ENCODE measurements around the gene OXNAD1.

Gene OXNAD1

GRCh38 chr3:16325850-16326249 lies 60.8 kb downstream of the OXNAD1 start:
- Histone ChIP-seq H3K9me3 (ENCODE audit: control insufficient read depth, insufficient read depth, low read length) (no peaks in the 10 kb centered on the region), H3K36me3 (ENCODE audit: control insufficient read depth, insufficient read depth, low read length) (peaks cover 10% of the 10 kb centered on the region), H3K27me3 (ENCODE audit: control insufficient read depth, insufficient read depth, low read length) (no peaks in the 10 kb centered on the region), H3K4me3 (ENCODE audit: low read depth, low read length) (no peak overlapping the region), H3K4me1 (ENCODE audit: control insufficient read depth, insufficient read depth, low read length) (no peaks in the 10 kb centered on the region), H3K9ac (ENCODE audit: low read depth, low read length) (no peak overlapping the region)

GRCh38 chr3:16326724-16327349 lies 61.8 kb downstream of the OXNAD1 start:
- no peak overlapping the region for H3K9ac ChIP-seq (ENCODE audit: low read depth, low read length)
- H3K4me3 ChIP-seq (ENCODE audit: low read depth, low read length) = no peak overlapping the region
- no peaks in the 10 kb centered on the region for H3K9me3 ChIP-seq (ENCODE audit: control insufficient read depth, insufficient read depth, low read length)
- H3K27me3 ChIP-seq (ENCODE audit: control insufficient read depth, insufficient read depth, low read length) = no peaks in the 10 kb centered on the region
- H3K4me1 ChIP-seq (ENCODE audit: control insufficient read depth, insufficient read depth, low read length) = no peaks in the 10 kb centered on the region
- peaks cover 8% of the 10 kb centered on the region for H3K36me3 ChIP-seq (ENCODE audit: control insufficient read depth, insufficient read depth, low read length)

GRCh38 chr3:16328124-16328523 lies 63.1 kb downstream of the OXNAD1 start:
- Histone ChIP-seq H3K36me3 (ENCODE audit: control insufficient read depth, insufficient read depth, low read length) (no peaks in the 10 kb centered on the region), H3K9ac (ENCODE audit: low read depth, low read length) (no peak overlapping the region), H3K27me3 (ENCODE audit: control insufficient read depth, insufficient read depth, low read length) (no peaks in the 10 kb centered on the region), H3K9me3 (ENCODE audit: control insufficient read depth, insufficient read depth, low read length) (no peaks in the 10 kb centered on the region), H3K4me3 (ENCODE audit: low read depth, low read length) (no peak overlapping the region), H3K4me1 (ENCODE audit: control insufficient read depth, insufficient read depth, low read length) (no peaks in the 10 kb centered on the region)

- no peaks in the 10 kb centered on the region for H3K4me1 ChIP-seq (ENCODE audit: control insufficient read depth, insufficient read depth, low read length)
- no peaks in the 10 kb centered on the region for H3K9me3 ChIP-seq (ENCODE audit: control insufficient read depth, insufficient read depth, low read length)
- no peaks in the 10 kb centered on the region for H3K27me3 ChIP-seq (ENCODE audit: control insufficient read depth, insufficient read depth, low read length)
- H3K36me3 ChIP-seq (ENCODE audit: control insufficient read depth, insufficient read depth, low read length) = no peaks in the 10 kb centered on the region
- H3K9ac ChIP-seq (ENCODE audit: low read depth, low read length) = no peak overlapping the region
- no peak overlapping the region for H3K4me3 ChIP-seq (ENCODE audit: low read depth, low read length)
Measured at GRCh38 chr3:16329036-16329825, 64.2 kb downstream of the OXNAD1 start.

- Histone ChIP-seq H3K36me3 (ENCODE audit: control insufficient read depth, insufficient read depth, low read length) (no peaks in the 10 kb centered on the region), H3K4me3 (ENCODE audit: low read depth, low read length) (no peak overlapping the region)
Measured at GRCh38 chr3:16329826-16330129, 64.8 kb downstream of the OXNAD1 start.

GRCh38 chr3:16330351-16330750 lies 65.3 kb downstream of the OXNAD1 start:
- no peaks in the 10 kb centered on the region for H3K4me1 ChIP-seq (ENCODE audit: control insufficient read depth, insufficient read depth, low read length)
- H3K27me3 ChIP-seq (ENCODE audit: control insufficient read depth, insufficient read depth, low read length) = no peaks in the 10 kb centered on the region
- H3K9me3 ChIP-seq (ENCODE audit: control insufficient read depth, insufficient read depth, low read length) = no peaks in the 10 kb centered on the region
- no peak overlapping the region for H3K9ac ChIP-seq (ENCODE audit: low read depth, low read length)
- H3K4me3 ChIP-seq (ENCODE audit: low read depth, low read length) = no peak overlapping the region
- H3K36me3 ChIP-seq (ENCODE audit: control insufficient read depth, insufficient read depth, low read length) = no peaks in the 10 kb centered on the region

More at GRCh38 chr3:16329826-16330129, 64.8 kb downstream of the OXNAD1 start:
- Histone ChIP-seq H3K27me3 (ENCODE audit: control insufficient read depth, insufficient read depth, low read length) (no peaks in the 10 kb centered on the region), H3K4me1 (ENCODE audit: control insufficient read depth, insufficient read depth, low read length) (no peaks in the 10 kb centered on the region), H3K9me3 (ENCODE audit: control insufficient read depth, insufficient read depth, low read length) (no peaks in the 10 kb centered on the region), H3K9ac (ENCODE audit: low read depth, low read length) (no peak overlapping the region)

- no peaks in the 10 kb centered on the region for H3K36me3 ChIP-seq (ENCODE audit: control insufficient read depth, insufficient read depth, low read length)
- H3K27me3 ChIP-seq (ENCODE audit: control insufficient read depth, insufficient read depth, low read length) = no peaks in the 10 kb centered on the region
- no peaks in the 10 kb centered on the region for H3K9me3 ChIP-seq (ENCODE audit: control insufficient read depth, insufficient read depth, low read length)
- H3K9ac ChIP-seq (ENCODE audit: low read depth, low read length) = no peak overlapping the region
- H3K4me1 ChIP-seq (ENCODE audit: control insufficient read depth, insufficient read depth, low read length) = no peaks in the 10 kb centered on the region
- no peak overlapping the region for H3K4me3 ChIP-seq (ENCODE audit: low read depth, low read length)
Measured at GRCh38 chr3:16331319-16331883, 66.4 kb downstream of the OXNAD1 start.

- H3K9me3 ChIP-seq (ENCODE audit: control insufficient read depth, insufficient read depth, low read length) = no peaks in the 10 kb centered on the region
- no peak overlapping the region for H3K9ac ChIP-seq (ENCODE audit: low read depth, low read length)
- H3K36me3 ChIP-seq (ENCODE audit: control insufficient read depth, insufficient read depth, low read length) = no peaks in the 10 kb centered on the region
- H3K27me3 ChIP-seq (ENCODE audit: control insufficient read depth, insufficient read depth, low read length) = no peaks in the 10 kb centered on the region
- no peak overlapping the region for H3K4me3 ChIP-seq (ENCODE audit: low read depth, low read length)
- H3K4me1 ChIP-seq (ENCODE audit: control insufficient read depth, insufficient read depth, low read length) = no peaks in the 10 kb centered on the region
Measured at GRCh38 chr3:16332904-16333426, 68.0 kb downstream of the OXNAD1 start.

- H3K9ac ChIP-seq (ENCODE audit: low read depth, low read length) = no peak overlapping the region
- H3K4me1 ChIP-seq (ENCODE audit: control insufficient read depth, insufficient read depth, low read length) = no peaks in the 10 kb centered on the region
- H3K9me3 ChIP-seq (ENCODE audit: control insufficient read depth, insufficient read depth, low read length) = no peaks in the 10 kb centered on the region
- H3K27me3 ChIP-seq (ENCODE audit: control insufficient read depth, insufficient read depth, low read length) = no peaks in the 10 kb centered on the region
- H3K36me3 ChIP-seq (ENCODE audit: control insufficient read depth, insufficient read depth, low read length) = no peaks in the 10 kb centered on the region
- H3K4me3 ChIP-seq (ENCODE audit: low read depth, low read length) = no peak overlapping the region
Measured at GRCh38 chr3:16334909-16335308, 69.9 kb downstream of the OXNAD1 start.

- no peaks in the 10 kb centered on the region for H3K27me3 ChIP-seq (ENCODE audit: control insufficient read depth, insufficient read depth, low read length)
- H3K9me3 ChIP-seq (ENCODE audit: control insufficient read depth, insufficient read depth, low read length) = no peaks in the 10 kb centered on the region
- H3K9ac ChIP-seq (ENCODE audit: low read depth, low read length) = no peak overlapping the region
- H3K4me1 ChIP-seq (ENCODE audit: control insufficient read depth, insufficient read depth, low read length) = no peaks in the 10 kb centered on the region
- no peaks in the 10 kb centered on the region for H3K36me3 ChIP-seq (ENCODE audit: control insufficient read depth, insufficient read depth, low read length)
- H3K4me3 ChIP-seq (ENCODE audit: low read depth, low read length) = no peak overlapping the region
Measured at GRCh38 chr3:16335333-16335732, 70.3 kb downstream of the OXNAD1 start.

GRCh38 chr3:16335772-16336645 lies 71.0 kb downstream of the OXNAD1 start:
- Histone ChIP-seq H3K4me3 (ENCODE audit: low read depth, low read length) (no peak overlapping the region), H3K9me3 (ENCODE audit: control insufficient read depth, insufficient read depth, low read length) (no peaks in the 10 kb centered on the region), H3K9ac (ENCODE audit: low read depth, low read length) (no peak overlapping the region), H3K4me1 (ENCODE audit: control insufficient read depth, insufficient read depth, low read length) (no peaks in the 10 kb centered on the region), H3K27me3 (ENCODE audit: control insufficient read depth, insufficient read depth, low read length) (no peaks in the 10 kb centered on the region), H3K36me3 (ENCODE audit: control insufficient read depth, insufficient read depth, low read length) (no peaks in the 10 kb centered on the region)

Data from iPS-15b (cell line).